IMR-90 (cell line): ENCODE measurements around the gene TMEM14B.
"Not testable (repeated sequence)": the region's sequence is repeated elsewhere in the genome, so short reads cannot be mapped to it uniquely, and the experiment has no call there.

Experiments used
- MAFK ChIP-seq: IDR thresholded peaks from 2 replicates; pipeline ENCODE4 v1.6.1; 2012; ENCODE audit warnings: low read depth, low read length, improper control_type of control experiment
- POLR2A ChIP-seq: IDR thresholded peaks from 2 replicates; pipeline ENCODE4 v1.6.1; 2012; ENCODE audit warnings: mild to moderate bottlenecking, low read depth, low read length

DNA sequence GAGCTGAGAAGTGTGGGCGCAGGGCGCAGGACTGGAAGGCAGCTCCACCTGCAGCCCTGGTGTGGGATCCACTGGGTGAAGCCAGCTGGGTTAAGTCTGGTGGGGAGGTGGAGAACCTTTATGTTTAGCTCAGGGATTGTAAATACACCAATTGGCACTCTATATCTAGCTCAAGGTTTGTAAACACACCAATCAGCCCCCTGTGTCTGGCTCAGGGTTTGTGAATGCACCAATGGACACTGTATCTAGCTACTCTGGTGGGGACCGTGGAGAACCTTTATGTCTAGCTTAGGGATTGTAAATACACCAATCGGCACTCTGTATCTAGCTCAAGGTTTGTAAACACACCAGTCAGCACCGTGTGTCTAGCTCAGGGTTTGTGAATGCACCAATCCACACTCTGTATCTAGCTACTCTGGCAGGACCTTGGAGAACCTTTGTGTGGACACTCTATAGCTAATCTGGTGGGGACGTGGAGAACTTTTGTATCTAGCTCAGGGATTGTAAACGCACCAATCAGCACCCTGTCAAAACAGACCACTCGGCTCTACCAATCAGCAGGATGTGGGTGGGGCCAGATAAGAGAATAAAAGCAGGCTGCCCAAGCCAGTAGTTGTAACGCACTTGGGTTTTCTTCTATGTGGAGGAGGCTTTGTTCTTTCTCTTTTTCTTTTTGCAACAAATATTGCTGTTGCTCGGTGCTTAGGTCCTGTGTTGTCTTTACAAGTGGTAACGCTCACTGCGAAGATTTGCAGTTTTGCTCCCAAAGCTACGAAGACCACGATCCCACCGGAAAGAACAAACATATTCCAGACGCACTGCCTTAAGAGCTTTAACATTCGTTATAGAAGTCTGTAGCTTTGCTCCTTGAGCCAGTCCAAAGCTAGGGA lies 26.4 kb upstream of the TMEM14B start:
- TF ChIP-seq POLR2A, MAFK: not testable (repeated sequence)
